Measurements from ENCODE around the gene GALNT10.

GRCh38 chr5:154198611-154199230 is 8.2 kb downstream of the GALNT10 start:
- TF ChIP-seq CTCF (IDR thresholded peaks at IDR 0.05) = no peak
- TF ChIP-seq POLR2A (IDR thresholded peaks at IDR 0.05) = no peak

Data from uterus (tissue), 2 donors.